Suprapubic skin (tissue), 4 donors: ENCODE measurements around the gene TMEM52. TPM values are rescaled to one million over a fixed set of nuclear protein-coding genes. Genes with fewer than 3 reads are reported as not detected.

Source experiments
- DNase-seq, 2 donors: peaks; one replicate each; pipeline ENCODE4 v3.0.0-alpha.2; 2019; ENCODE audit warnings: low spot score in 2 of 2
- H3K27ac ChIP-seq: fragments of 200-600 bp; sonication (generic); one replicate; pipeline ENCODE4 v1.5.1; 2019
- H3K27me3 ChIP-seq: fragments of 200-600 bp; sonication (generic); one replicate; pipeline ENCODE4 v1.5.1; 2019
- H3K36me3 ChIP-seq: fragments of 200-600 bp; sonication (generic); one replicate; pipeline ENCODE4 v1.5.1; 2019
- H3K4me1 ChIP-seq: fragments of 200-600 bp; sonication (generic); one replicate; pipeline ENCODE4 v1.5.1; 2019
- H3K4me3 ChIP-seq: fragments of 200-600 bp; sonication (generic); one replicate; pipeline ENCODE4 v1.5.1; 2019; ENCODE audit warnings: mild to moderate bottlenecking
- H3K9me3 ChIP-seq: fragments of 200-600 bp; sonication (generic); one replicate; pipeline ENCODE4 v1.5.1; 2019
- CTCF ChIP-seq, 2 donors: fragments of 200-600 bp in 1 of 2; fragments of 450-650 bp in 1 of 2; sonication (generic) in 1 of 2; IDR thresholded peaks; one replicate each; pipeline ENCODE4 v1.5.1; 2016 to 2019; ENCODE audit warnings: antibody characterized with exemption in 2 of 2, mild to moderate bottlenecking in 1 of 2, moderate library complexity in 1 of 2
- EP300 ChIP-seq: sonication (generic); formaldehyde crosslinking; IDR thresholded peaks from one replicate; pipeline ENCODE4 v1.6.1; 2017; ENCODE audit warnings: antibody characterized with exemption
- POLR2A ChIP-seq, 2 donors: fragments of 450-650 bp; IDR thresholded peaks; one replicate each; pipeline ENCODE4 v1.6.1; 2017; ENCODE audit warnings: antibody characterized with exemption in 2 of 2, mild to moderate bottlenecking in 2 of 2, moderate library complexity in 2 of 2
- POLR2AphosphoS5 ChIP-seq, 3 donors: sonication (generic); formaldehyde crosslinking; IDR thresholded peaks; one replicate each; pipeline ENCODE4 v1.6.1; 2017; ENCODE audit warnings: antibody characterized with exemption in 3 of 3
- WGBS: methylation state at CpG from one replicate; pipeline ENCODE4 v1.1.5; 2018; 5-methylcytosine and 5-hydroxymethylcytosine counted together
- total RNA-seq, 4 donors: library from RNA; depleted of rRNA; stranded (reverse); fragments of >200 nt; gene quantifications; one replicate each; pipeline ENCODE4 v1.1.0, GENCODE V29; 2016

The TMEM52 gene
- total RNA-seq, 4 donors from 2014 or later, result 2.2 to 6.0 (median 4.5) TPM

DNA sequence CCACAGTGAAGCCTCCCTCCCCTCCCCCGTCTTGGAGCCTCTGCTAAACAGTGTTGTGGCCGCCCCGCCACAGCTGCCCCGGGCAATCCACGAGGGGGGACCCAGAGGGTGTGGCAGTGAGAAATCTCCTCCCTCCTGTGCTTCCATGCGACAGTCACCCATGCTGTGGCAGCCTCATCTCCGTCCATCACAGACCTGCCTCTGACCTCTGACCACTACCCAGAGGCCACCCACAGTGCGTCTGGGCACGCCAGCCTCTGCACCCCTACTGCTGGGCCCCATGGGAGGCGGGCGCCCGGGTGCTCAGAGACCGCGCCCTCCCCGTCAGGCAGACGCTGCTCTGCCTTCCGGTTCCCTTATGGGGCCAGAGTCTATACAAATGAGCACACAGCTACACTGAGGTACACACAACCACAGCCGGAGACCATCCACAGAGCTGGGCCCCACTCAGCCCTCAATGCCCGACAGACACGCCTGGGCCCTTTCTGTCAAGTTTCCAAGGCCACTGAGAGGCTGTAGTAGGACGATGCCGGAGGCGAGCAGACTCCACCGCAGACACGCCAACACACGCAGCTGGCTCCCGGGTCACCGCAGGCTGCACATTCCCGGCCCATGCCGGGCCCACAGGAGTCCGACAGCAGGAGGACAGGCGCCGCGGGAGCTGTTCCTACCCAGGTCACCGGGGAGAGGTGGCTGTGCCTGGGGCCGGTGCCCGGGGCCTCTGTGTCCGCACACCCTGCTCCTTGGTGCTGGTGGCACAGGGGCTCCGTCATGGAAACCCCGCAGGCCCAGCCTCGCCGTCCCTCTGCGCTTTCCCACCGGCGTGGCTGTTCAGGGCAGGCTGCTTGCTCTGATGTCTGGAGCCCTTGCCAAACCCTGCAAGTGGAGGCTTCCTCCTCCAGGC lies 23.9 kb upstream of the TMEM52 start:
- no peaks in the 10 kb centered on the region for H3K36me3 ChIP-seq
- peak overlapping the region; percentile 0 for H3K4me3 ChIP-seq
- TF ChIP-seq POLR2A (IDR thresholded peaks at IDR 0.05) (no peak), CTCF (IDR thresholded peaks at IDR 0.05) (no peak), EP300 (no peak), POLR2AphosphoS5 (IDR thresholded peaks at IDR 0.05) (no peak)
- peaks cover 42% of the 10 kb centered on the region for H3K27me3 ChIP-seq
- H3K4me1 ChIP-seq, result peaks cover 26% of the 10 kb centered on the region
- no peaks in the 10 kb centered on the region for H3K9me3 ChIP-seq
- 50% methylated on average over 19 of the region's 45 CpGs for WGBS
- DNase-seq, result no peak
- no peak overlapping the region for H3K27ac ChIP-seq

- 78% methylated on average over 17 of the region's 39 CpGs for WGBS
- H3K27me3 ChIP-seq, result peaks cover 48% of the 10 kb centered on the region
These were observed 23.0 kb upstream of the TMEM52 start for GRCh38 chr1:1941868-1942752.

DNA sequence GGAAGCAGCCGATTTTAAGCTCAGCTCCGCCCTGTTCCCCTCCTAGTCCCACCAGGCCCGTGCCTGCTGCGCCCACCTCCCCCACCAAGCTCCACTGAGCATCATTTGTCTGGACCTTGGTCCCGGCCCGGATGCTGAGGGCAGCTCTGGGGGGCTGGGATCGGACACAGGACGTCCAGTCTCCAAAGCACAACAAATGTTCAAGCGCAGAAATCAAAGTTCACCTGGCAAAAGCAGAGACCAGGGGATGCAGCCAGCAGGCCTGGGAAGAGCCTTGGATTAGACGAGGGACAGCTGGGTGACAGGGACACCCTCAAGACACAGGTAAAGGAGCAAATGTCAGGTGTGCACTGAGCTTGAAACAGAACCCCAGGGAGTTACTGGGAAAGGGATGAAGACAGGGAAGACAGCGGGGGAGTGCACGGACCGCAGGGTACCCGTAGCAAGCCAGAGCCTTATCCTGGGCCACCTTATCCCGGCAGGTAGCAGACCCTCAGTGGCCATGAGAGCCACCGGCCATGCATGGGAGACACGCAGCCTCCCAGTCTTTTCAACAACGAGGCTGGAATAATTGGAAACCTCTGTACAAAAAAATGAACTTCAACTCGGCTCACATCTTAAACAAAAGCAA lies 22.2 kb upstream of the TMEM52 start:
- no peak for DNase-seq
- 74% methylated on average over 17 of the region's 19 CpGs for WGBS

More at GRCh38 chr1:1941868-1942752, 23.0 kb upstream of the TMEM52 start:
- peak in 1 of 2 donors; percentile 54 for DNase-seq
- peaks cover 26% of the 10 kb centered on the region for H3K4me1 ChIP-seq
- H3K9me3 ChIP-seq, result no peaks in the 10 kb centered on the region
- H3K27ac ChIP-seq, result no peak overlapping the region
- TF ChIP-seq POLR2AphosphoS5 (IDR thresholded peaks at IDR 0.05) (no peak), CTCF (IDR thresholded peaks at IDR 0.05) (no peak), EP300 (no peak), POLR2A (IDR thresholded peaks at IDR 0.05) (no peak)
- H3K4me3 ChIP-seq, result no peak overlapping the region
- H3K36me3 ChIP-seq, result no peaks in the 10 kb centered on the region

GRCh38 chr1:1940123-1940425 lies 21.0 kb upstream of the TMEM52 start:
- Histone ChIP-seq H3K36me3 (no peaks in the 10 kb centered on the region), H3K9me3 (no peaks in the 10 kb centered on the region), H3K4me1 (peaks cover 21% of the 10 kb centered on the region), H3K27me3 (peaks cover 58% of the 10 kb centered on the region), H3K4me3 (no peak overlapping the region), H3K27ac (no peak overlapping the region)
- TF ChIP-seq CTCF (IDR thresholded peaks at IDR 0.05) (no peak), POLR2A (IDR thresholded peaks at IDR 0.05) (no peak), POLR2AphosphoS5 (IDR thresholded peaks at IDR 0.05) (no peak), EP300 (no peak)
- 87% methylated on average over 5 of the region's 12 CpGs for WGBS
- no peak for DNase-seq

More for the DNA sequence above, 22.2 kb upstream of the TMEM52 start:
- Histone ChIP-seq H3K27me3 (peaks cover 56% of the 10 kb centered on the region), H3K4me3 (no peak overlapping the region), H3K27ac (no peak overlapping the region), H3K4me1 (peaks cover 22% of the 10 kb centered on the region), H3K9me3 (no peaks in the 10 kb centered on the region), H3K36me3 (no peaks in the 10 kb centered on the region)
- no peak for TF ChIP-seq EP300
- no peak for TF ChIP-seq POLR2AphosphoS5 (IDR thresholded peaks at IDR 0.05)
- TF ChIP-seq CTCF (IDR thresholded peaks at IDR 0.05), result no peak
- TF ChIP-seq POLR2A (IDR thresholded peaks at IDR 0.05), result no peak
